Epithelial cell of prostate (primary cell): ENCODE measurements around the gene P3H2.

Experiments
- DNase-seq: peaks from one replicate; pipeline ENCODE4 v3.0.0-alpha.2; 2011; ENCODE audit warnings: low read depth, low spot score
- H3K27ac ChIP-seq: fragments of 450-650 bp; 2 replicates; pipeline ENCODE4 v1.5.1; 2017; ENCODE audit warnings: mild to moderate bottlenecking

The P3H2 gene

GRCh38 chr3:190027116-190027515, 93.6 kb downstream of the P3H2 start:
- no peak overlapping the region for H3K27ac ChIP-seq
- no peak for DNase-seq

DNA sequence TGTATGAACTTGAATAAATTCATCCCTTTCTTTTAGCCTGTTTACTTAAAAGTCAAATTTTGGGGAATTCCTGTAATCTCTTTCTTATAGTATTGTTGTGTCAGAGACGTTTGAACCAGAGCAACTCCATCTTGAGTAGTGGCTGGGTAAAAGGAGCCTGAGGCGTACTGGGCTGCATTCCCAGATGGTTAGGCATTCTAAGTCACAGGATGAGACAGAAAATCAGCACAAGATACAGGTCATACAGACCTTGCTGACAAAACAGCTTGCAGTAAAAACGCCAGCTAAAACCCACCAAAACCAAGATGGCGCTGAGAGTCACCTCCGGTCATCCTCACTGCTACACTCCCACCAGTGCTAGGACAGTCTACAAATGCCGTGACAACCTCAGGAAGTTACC, 94.5 kb downstream of the P3H2 start:
- no peak overlapping the region for H3K27ac ChIP-seq
- no peak for DNase-seq

DNA sequence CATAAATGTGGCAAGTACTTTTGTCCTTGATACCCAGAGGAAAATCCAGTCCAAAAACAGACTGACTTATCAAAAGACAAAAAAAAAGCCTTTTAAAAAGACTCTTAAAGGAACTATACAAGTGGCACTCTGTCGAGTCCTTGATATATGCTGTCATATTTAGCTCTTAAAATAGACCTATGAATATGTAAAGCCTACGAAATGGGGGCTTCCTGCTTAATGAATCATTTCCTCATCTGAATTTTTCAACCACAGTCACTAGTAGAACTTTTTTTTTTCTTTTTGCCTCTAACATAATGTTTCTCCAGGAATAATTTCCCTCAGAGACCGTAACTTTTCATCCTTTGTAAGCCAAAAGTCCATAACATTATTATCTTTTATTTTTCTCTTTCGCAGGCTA, 95.8 kb downstream of the P3H2 start:
- DNase-seq: no peak

DNA sequence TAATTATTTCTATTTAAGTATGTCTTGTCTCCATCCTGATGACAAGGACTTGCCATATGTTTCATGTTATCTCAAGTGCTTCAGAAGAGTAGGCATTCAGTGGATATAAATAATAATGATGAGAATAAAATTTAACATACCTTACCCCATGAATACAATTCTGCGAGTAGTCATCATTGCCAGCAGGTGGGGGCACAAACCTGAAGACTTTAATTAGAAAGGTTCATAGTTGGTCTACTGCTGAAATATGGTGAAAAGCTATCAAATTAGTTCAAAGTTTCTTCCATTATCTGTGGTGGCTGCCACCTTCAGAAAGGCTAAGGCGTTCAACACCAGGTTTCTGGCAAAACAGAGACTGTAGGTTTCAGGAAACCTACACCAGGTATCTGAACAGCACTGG, 100.9 kb downstream of the P3H2 start:
- DNase-seq: no peak
- H3K27ac ChIP-seq: no peak overlapping the region

More for the DNA sequence above, 95.8 kb downstream of the P3H2 start:
- no peak overlapping the region for H3K27ac ChIP-seq

DNA sequence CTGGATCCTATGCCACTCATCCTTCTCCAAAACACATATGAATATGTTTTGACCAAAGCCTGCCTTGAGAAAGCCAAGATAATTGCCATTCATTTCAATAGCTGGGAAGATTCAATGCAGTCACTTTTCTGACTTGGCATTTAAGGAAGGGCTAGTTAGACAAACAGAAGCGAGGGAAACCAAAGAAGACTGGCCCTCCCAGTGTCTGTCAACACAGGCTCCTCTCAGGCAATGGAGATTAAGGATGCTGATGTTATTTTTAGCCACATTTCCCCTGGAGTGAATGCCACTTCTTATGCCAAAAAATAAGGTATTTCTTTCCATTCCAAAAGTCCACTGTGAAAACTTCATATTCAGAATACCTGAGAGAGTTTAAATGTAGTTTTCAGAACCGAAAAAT, 101.7 kb downstream of the P3H2 start:
- DNase-seq: no peak
- H3K27ac ChIP-seq: no peak overlapping the region

- no peak overlapping the region for H3K27ac ChIP-seq
These were observed 102.2 kb downstream of the P3H2 start for GRCh38 chr3:190018460-190018859.

GRCh38 chr3:190017521-190018288, 103.0 kb downstream of the P3H2 start:
- DNase-seq: no peak
- no peak overlapping the region for H3K27ac ChIP-seq

More at GRCh38 chr3:190018460-190018859, 102.2 kb downstream of the P3H2 start:
- DNase-seq: no peak

DNA sequence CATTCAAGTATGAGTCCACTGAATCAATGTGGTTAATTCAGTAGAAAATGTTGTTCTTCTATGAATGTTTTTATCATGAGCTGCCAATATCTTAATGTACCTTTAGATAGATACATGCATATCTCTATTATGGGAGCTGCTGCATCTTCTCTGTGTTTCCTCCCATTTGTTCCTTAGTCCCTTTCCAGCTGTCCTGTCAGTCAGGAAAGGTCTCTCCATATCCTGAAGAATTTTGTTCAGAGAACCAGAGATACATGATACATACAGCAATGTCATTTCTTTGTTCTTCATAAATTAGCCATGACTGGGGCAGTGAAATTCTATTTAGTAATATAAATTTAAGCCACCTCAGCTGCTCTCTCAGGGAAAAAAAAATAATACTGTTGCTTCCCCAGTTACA, 103.7 kb downstream of the P3H2 start:
- H3K27ac ChIP-seq: no peak overlapping the region

GRCh38 chr3:190014940-190015339, 105.8 kb downstream of the P3H2 start:
- DNase-seq: no peak

More for the DNA sequence above, 103.7 kb downstream of the P3H2 start:
- DNase-seq: no peak

DNA sequence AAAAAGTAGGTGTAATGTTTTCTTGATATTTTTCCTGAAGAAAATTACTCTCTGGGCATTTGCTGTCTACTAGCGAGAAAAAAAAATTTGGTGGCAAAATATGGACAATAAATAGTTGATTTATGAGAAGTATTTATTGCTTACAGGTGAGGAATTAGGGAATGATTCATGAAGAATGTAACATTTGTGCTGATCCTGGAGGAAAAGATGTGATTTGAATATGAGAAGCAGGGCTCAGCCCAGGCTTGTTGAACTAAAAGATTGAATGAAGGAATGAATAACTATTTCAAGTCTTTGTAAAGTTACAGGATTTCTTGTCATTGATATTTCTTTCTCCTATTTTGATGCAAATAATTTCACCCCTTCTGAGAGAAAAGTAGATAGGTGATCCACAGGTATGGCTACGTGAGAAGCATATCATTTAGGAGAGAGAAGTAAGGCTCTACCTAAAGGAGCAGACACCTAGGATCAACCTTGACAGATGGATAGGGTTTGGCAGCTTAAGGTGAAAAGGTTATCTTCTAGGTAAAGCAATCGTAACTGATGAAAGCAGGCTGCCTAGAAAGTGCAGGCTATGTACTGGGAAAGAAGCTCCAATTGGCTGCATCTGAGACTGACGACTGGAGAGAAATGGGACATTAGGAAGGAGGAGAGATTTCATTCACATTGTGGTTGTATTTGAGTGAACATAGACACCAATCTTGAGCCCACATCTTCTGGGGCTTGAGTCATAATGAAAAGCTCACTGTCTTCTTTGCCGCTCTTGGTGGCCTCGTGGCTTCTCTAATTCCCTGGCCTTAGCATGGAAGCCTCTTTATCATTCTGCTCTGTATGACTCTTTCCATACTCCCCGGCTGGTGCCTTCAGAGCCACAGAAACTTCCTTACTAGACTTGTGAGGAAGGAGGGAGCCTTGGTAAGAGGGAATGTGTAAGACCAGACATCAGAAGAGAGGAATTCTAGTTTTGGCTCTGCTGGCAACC, 106.5 kb downstream of the P3H2 start:
- DNase-seq: no peak
- peak overlapping the region; percentile 85 for H3K27ac ChIP-seq

More at GRCh38 chr3:190014940-190015339, 105.8 kb downstream of the P3H2 start:
- no peak overlapping the region for H3K27ac ChIP-seq

DNA sequence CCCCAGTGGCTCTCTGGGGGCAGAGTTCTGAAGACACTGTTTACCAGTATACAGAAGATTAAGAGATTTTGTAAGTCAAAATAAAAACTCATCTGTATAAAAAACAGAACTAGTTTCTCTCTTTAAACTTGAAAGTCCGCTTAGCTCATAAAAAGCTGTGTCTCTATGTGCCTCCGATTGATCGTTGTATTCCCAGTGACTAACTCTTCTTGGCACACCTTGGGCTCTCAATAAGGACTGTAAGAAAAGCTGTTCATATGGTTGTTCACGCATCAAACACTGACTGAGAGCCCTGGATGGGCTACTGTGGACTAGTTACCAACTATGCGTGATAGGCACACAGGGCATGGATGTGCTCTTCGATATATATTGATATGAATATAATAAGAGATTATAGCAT, 107.9 kb downstream of the P3H2 start:
- H3K27ac ChIP-seq: peak overlapping the region; percentile 85

DNA sequence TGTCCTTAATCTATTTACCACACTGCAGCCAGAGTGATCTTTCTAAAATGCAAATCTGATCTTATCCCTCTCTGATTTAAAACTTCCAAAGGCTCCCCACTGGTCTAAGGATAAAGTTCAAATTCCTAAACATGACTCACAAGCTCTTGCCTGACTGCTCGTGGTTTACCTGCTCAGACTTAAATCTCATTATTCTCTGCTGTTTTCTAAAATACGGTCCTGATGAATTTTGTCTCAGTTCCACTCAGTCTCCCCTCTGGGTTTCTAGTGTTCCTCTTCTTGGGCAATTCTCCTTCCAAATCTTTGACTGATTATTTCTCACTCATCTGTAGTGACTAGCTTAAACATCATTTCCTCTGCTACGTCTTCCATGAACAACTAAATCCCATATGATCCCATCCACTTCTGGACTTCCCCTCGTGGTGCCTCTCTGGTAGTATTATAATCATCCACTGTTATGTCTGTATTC, 108.3 kb downstream of the P3H2 start:
- peak overlapping the region; percentile 85 for H3K27ac ChIP-seq
- no peak for DNase-seq

More for the DNA sequence above, 107.9 kb downstream of the P3H2 start:
- DNase-seq: no peak

GRCh38 chr3:190010486-190010885, 110.2 kb downstream of the P3H2 start:
- H3K27ac ChIP-seq: no peak overlapping the region

DNA sequence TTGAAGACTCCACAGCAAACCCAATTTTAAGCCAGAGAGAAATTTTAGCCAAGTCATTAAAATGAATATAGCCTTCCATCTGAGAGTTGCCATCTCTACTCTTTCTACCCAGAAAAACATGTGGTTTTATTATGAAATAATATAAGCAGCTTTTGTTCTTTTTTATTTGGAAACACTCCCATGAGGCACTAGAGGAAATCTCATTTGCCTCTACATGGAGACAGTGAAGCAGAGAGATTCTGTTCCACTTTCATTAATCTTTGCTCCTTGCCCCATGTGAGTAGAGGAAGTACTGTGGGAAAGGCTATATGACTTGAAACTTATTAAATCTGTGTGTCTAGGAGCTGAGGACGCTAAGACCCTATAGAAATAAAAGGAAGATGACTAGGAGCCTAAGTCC, 111.1 kb downstream of the P3H2 start:
- H3K27ac ChIP-seq: no peak overlapping the region

More at GRCh38 chr3:190010486-190010885, 110.2 kb downstream of the P3H2 start:
- no peak for DNase-seq

GRCh38 chr3:190008432-190008831, 112.3 kb downstream of the P3H2 start:
- DNase-seq: no peak
- H3K27ac ChIP-seq: no peak overlapping the region

More for the DNA sequence above, 111.1 kb downstream of the P3H2 start:
- no peak for DNase-seq

DNA sequence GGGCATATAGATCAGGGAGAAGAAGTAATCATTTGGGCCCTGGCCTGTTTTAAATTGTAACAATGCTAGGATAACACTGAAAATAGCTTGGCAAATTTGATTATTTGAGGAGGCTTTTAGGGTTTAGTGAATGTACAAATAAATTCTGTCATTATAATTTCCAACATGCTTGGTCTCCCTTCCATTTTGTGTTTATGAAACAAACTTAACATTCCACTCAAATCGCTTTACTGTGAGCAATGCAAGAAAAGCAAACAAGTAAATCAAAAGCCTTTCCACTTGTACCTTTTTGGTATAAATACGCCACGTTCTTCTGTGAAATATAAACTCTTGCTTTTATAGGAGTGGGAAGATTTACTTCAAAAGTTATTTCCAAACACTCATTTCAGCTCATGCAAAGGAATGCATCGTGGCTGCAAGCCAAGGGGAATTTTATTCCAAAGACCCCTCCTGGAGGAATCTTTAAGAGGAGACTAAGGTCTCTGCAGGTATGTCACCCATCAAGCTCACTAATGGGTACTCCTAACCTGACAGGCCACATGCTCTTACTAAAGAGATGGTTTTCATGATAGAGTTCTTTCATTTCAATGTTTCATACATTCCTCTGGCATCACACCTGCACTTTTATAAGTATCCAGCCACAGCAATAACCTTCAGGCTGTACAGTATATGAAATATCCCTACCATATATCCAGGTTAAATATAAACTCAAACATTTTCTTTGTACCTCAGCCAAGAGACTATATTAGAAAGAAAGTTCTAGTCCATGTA, 115.2 kb downstream of the P3H2 start:
- DNase-seq: no peak
- no peak overlapping the region for H3K27ac ChIP-seq

DNA sequence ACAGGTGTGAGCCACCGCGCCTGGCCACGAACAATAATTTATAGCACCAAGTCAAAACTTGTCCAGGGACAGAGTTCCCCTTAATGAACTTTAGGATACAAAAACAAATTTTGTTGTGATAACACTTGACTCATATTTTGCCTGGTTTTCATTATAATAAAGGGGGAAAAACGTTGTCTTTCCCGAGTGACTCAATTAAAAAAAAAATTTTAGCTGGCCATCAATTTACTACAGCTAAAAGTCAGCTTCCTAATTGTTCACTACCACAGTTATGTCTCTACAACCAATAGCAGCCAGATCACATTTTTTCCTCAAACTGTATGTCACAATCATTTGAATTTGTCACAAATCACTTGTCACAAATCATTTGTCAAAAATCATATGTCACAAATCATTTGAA, 116.0 kb downstream of the P3H2 start:
- no peak for DNase-seq
- no peak overlapping the region for H3K27ac ChIP-seq

GRCh38 chr3:190003681-190004123, 117.0 kb downstream of the P3H2 start:
- peak overlapping the region; percentile 24 for H3K27ac ChIP-seq
- peak; percentile 20 for DNase-seq

DNA sequence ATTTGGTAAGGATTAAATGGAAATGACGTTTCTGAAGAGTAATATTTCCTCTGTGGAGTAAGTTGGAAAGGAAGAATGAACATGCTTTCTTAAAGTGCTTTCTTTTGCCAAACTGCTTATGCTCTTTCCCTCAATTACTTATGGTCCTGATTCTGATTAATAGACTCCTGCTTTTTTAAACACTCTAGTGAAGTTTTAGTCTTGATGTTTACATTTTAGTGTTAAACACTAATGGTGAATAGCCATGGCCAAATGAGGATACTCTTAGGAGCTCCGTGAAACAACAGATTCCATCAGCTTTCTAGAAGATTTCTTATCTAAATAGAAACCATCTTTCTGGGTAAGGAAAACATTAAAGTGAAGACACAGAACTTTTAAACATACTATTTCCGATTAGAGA, 117.6 kb downstream of the P3H2 start:
- H3K27ac ChIP-seq: peak overlapping the region; percentile 24
- DNase-seq: no peak

GRCh38 chr3:190001426-190001825, 119.3 kb downstream of the P3H2 start:
- no peak for DNase-seq
- no peak overlapping the region for H3K27ac ChIP-seq
